Prostate gland (tissue), 2 donors: ENCODE measurements around the gene TMEM207. TPM values are rescaled to one million over a fixed set of nuclear protein-coding genes. Genes with fewer than 3 reads are reported as not detected.

Experiments used
- DNase-seq: peaks from one replicate; pipeline ENCODE4 v3.0.0-alpha.2; 2019; ENCODE audit warnings: low spot score
- H3K27ac ChIP-seq, 2 donors: fragments of 200-600 bp; sonication (generic); 2 replicates each; pipeline ENCODE4 v1.5.1; 2017 to 2019
- H3K27me3 ChIP-seq: fragments of 200-600 bp; sonication (generic); replicated peaks from 2 replicates; pipeline ENCODE4 v1.5.1; 2019; ENCODE audit not compliant: insufficient read depth
- H3K36me3 ChIP-seq, 2 donors: fragments of 200-600 bp; sonication (generic); 1 replicate in 1 of 2; 2 replicates in 1 of 2; pipeline versions ENCODE4 v1.5.1 to v1.8.1; 2017 to 2019
- H3K4me1 ChIP-seq: fragments of 200-600 bp; sonication (generic); replicated peaks from 2 replicates; pipeline ENCODE4 v1.5.1; 2019
- H3K4me3 ChIP-seq, 2 donors: fragments of 200-600 bp; sonication (generic); 2 replicates each; pipeline ENCODE4 v1.5.1; 2017 to 2019
- H3K9me3 ChIP-seq: fragments of 200-600 bp; sonication (generic); 2 replicates; pipeline ENCODE4 v1.5.1; 2017
- CTCF ChIP-seq, 4 experiments: fragments of 200-600 bp in 2 of 4; fragments of 450-650 bp in 2 of 4; sonication (generic) in 2 of 4; IDR thresholded peaks; 1 replicate in 3 of 4; 2 replicates in 1 of 4; pipeline ENCODE4 v1.5.1; 2016 to 2019; ENCODE audit warnings: antibody characterized with exemption in 4 of 4, mild to moderate bottlenecking in 2 of 4, moderate library complexity in 2 of 4
- POLR2A ChIP-seq: fragments of 450-650 bp; IDR thresholded peaks from one replicate; pipeline ENCODE4 v1.6.1; 2016; ENCODE audit warnings: antibody characterized with exemption, mild to moderate bottlenecking
- POLR2AphosphoS5 ChIP-seq: sonication (generic); formaldehyde crosslinking; IDR thresholded peaks from one replicate; pipeline ENCODE4 v1.6.1; 2017; ENCODE audit warnings: antibody characterized with exemption
- WGBS: methylation state at CpG from one replicate; pipeline ENCODE4 v1.1.5; 2018; 5-methylcytosine and 5-hydroxymethylcytosine counted together
- intact Hi-C: fragments of 100-400 bp; cut with DNase I; formaldehyde crosslinking; loops from one replicate; pipeline ENCODE4 v1.14.2; 2022
- total RNA-seq, 2 donors: library from RNA; depleted of rRNA; stranded (reverse); fragments of >200 nt; gene quantifications; one replicate each; pipeline ENCODE4 v1.1.0, GENCODE V29; 2016

The TMEM207 gene
- total RNA-seq, 2 donors from 2014 or later = not detected

GRCh38 chr3:190397889-190398288 is 51.8 kb downstream of the TMEM207 start:
- Histone ChIP-seq H3K4me3 (no peak overlapping the region), H3K27ac (no peak overlapping the region), H3K9me3 (no peaks in the 10 kb centered on the region), H3K27me3 (no peaks in the 10 kb centered on the region), H3K36me3 (no peaks in the 10 kb centered on the region), H3K4me1 (no peaks in the 10 kb centered on the region)
- 79% methylated on average over 4 of the region's 4 CpGs for WGBS
- intact Hi-C loops = no loop called here
- DNase-seq = no peak
- TF ChIP-seq CTCF (IDR thresholded peaks at IDR 0.05) (no peak), POLR2AphosphoS5 (no peak), POLR2A (no peak)

GRCh38 chr3:190396001-190396400 is 53.7 kb downstream of the TMEM207 start:
- intact Hi-C loops = no loop called here
- DNase-seq = no peak
- H3K27me3 ChIP-seq = no peaks in the 10 kb centered on the region
- no peaks in the 10 kb centered on the region for H3K36me3 ChIP-seq
- H3K9me3 ChIP-seq = no peaks in the 10 kb centered on the region
- H3K4me3 ChIP-seq = no peak overlapping the region
- TF ChIP-seq POLR2AphosphoS5 = no peak
- no peak for TF ChIP-seq POLR2A
- no peak for TF ChIP-seq CTCF (IDR thresholded peaks at IDR 0.05)
- no peak overlapping the region for H3K27ac ChIP-seq
- H3K4me1 ChIP-seq = no peaks in the 10 kb centered on the region

GRCh38 chr3:190388703-190389102 is 61.0 kb downstream of the TMEM207 start:
- TF ChIP-seq POLR2A (no peak), POLR2AphosphoS5 (no peak), CTCF (IDR thresholded peaks at IDR 0.05) (no peak)
- no peaks in the 10 kb centered on the region for H3K36me3 ChIP-seq
- no peak overlapping the region for H3K4me3 ChIP-seq
- 76% methylated on average over 3 of the region's 3 CpGs for WGBS
- H3K4me1 ChIP-seq = no peaks in the 10 kb centered on the region
- DNase-seq = no peak
- intact Hi-C loops = no loop called here
- H3K27ac ChIP-seq = no peak overlapping the region
- H3K27me3 ChIP-seq = no peaks in the 10 kb centered on the region
- no peaks in the 10 kb centered on the region for H3K9me3 ChIP-seq

GRCh38 chr3:190387578-190388213 is 62.0 kb downstream of the TMEM207 start, which contains the start of gene CLDN16:
TSS of gene CLDN16 (plus strand) at chr3:190388163. CDS start at chr3:190388330, 167 bp downstream.
- H3K9me3 ChIP-seq = no peaks in the 10 kb centered on the region
- no peak within 1 kb of the TSS for H3K27ac ChIP-seq
- WGBS = 79% methylated on average over 12 of the region's 12 CpGs
- intact Hi-C loops = no loop called here
- DNase-seq = no peak
- H3K27me3 ChIP-seq = no peaks in the 10 kb centered on the region
- H3K36me3 ChIP-seq = no peaks in the 10 kb centered on the region
- TF ChIP-seq CTCF (IDR thresholded peaks at IDR 0.05) = no peak
- TF ChIP-seq POLR2AphosphoS5 = no peak
- TF ChIP-seq POLR2A = no peak
- H3K4me3 ChIP-seq = no peak within 1 kb of the TSS
- H3K4me1 ChIP-seq = no peaks in the 10 kb centered on the region
